Astrocyte (in vitro differentiated cells and primary cell): Measurements from ENCODE around the gene NCAM1.

Experiments used
- EZH2 ChIP-seq: IDR thresholded peaks from 2 replicates; pipeline ENCODE4 v1.6.1; 2012; ENCODE audit warnings: mild to moderate bottlenecking, low read length, inconsistent platforms; ENCODE audit not compliant: insufficient read depth
- TF ChIP-seq, protein P1 (sequence below): IDR thresholded peaks from 2 replicates; pipeline ENCODE4 v1.5.1; 2011; ENCODE audit warnings: low read depth, mild to moderate bottlenecking, inconsistent platforms, low read length, moderate library complexity; ENCODE audit not compliant: insufficient read depth

- TF ChIP-seq, protein P1, sequence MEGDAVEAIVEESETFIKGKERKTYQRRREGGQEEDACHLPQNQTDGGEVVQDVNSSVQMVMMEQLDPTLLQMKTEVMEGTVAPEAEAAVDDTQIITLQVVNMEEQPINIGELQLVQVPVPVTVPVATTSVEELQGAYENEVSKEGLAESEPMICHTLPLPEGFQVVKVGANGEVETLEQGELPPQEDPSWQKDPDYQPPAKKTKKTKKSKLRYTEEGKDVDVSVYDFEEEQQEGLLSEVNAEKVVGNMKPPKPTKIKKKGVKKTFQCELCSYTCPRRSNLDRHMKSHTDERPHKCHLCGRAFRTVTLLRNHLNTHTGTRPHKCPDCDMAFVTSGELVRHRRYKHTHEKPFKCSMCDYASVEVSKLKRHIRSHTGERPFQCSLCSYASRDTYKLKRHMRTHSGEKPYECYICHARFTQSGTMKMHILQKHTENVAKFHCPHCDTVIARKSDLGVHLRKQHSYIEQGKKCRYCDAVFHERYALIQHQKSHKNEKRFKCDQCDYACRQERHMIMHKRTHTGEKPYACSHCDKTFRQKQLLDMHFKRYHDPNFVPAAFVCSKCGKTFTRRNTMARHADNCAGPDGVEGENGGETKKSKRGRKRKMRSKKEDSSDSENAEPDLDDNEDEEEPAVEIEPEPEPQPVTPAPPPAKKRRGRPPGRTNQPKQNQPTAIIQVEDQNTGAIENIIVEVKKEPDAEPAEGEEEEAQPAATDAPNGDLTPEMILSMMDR = no peak
- no peak for TF ChIP-seq EZH2
Measured at GRCh38 chr11:113072237-113072858, 111.1 kb downstream of the NCAM1 start.
